ENCODE measurements around the gene PRSS33. TPM values are rescaled to one million over a fixed set of nuclear protein-coding genes. Genes with fewer than 3 reads are reported as not detected.

Gene PRSS33
- total RNA-seq, 1 experiment from 2014 or later: not detected

- no peak for DNase-seq
- H3K9me3 Mint-ChIP-seq: peaks cover 31 to 49% of the 10 kb centered on the region in 2 experiments
- no peaks in the 10 kb centered on the region for H4K20me1 ChIP-seq (ENCODE audit: control insufficient read depth, insufficient read depth, insufficient read length)
These were observed 21.6 kb downstream of the PRSS33 start for GRCh38 chr16:2765462-2766404.

More at GRCh38 chr16:2765462-2766404, 21.6 kb downstream of the PRSS33 start:
- H3K23me2 ChIP-seq (ENCODE audit: insufficient read length, low read depth, low read length, poor library complexity, severe bottlenecking): no peaks in the 10 kb centered on the region
- H3K4ac ChIP-seq (ENCODE audit: low read depth, low read length): no peak overlapping the region
- H3K4me1 Mint-ChIP-seq: peaks cover 3 to 29% of the 10 kb centered on the region in 2 experiments; a peak in 3 of 4 replicates
- H2BK120ac ChIP-seq (ENCODE audit: low read depth, low read length, poor library complexity, severe bottlenecking): no peak overlapping the region
- H3K23ac ChIP-seq (ENCODE audit: insufficient read length, low read depth, low read length): no peak overlapping the region
- no peak for TF ChIP-seq CTCF (conservative IDR thresholded peaks at IDR 0.05)
- H3T11ph ChIP-seq (ENCODE audit: low read length): no peak overlapping the region
- WGBS (ENCODE audit: extremely low coverage, insufficient read length, low lambda C conversion rate): no CpG with 5 or more reads among the region's 73 CpGs
- H3K9me3 ChIP-seq (ENCODE audit: control insufficient read depth, low read depth, low read length): no peaks in the 10 kb centered on the region
- H3K4me1 ChIP-seq (ENCODE audit: insufficient read depth, low read length): no peaks in the 10 kb centered on the region
- H4K91ac ChIP-seq (ENCODE audit: insufficient read length, low read depth, low read length): no peak overlapping the region
- no peak overlapping the region for H3K9ac ChIP-seq (ENCODE audit: extremely low read depth, insufficient read length, low read length)
- peak overlapping the region in 1 of 3 experiments; percentile 41; a peak in 3 of 7 replicates for H3K27ac Mint-ChIP-seq
- H3K27ac ChIP-seq (ENCODE audit: insufficient read length, low read depth, low read length): no peak overlapping the region
- no peak overlapping the region for H2AK5ac ChIP-seq (ENCODE audit: insufficient read length, low read length)
- peaks cover 94 to 100% (median 100%) of the 10 kb centered on the region in 3 experiments for H3K36me3 Mint-ChIP-seq (ENCODE audit: insufficient read depth in 1 of 3, low read depth in 3 of 3)
- no peak overlapping the region for H3K14ac ChIP-seq (ENCODE audit: insufficient read depth, low read length)
- H3K4me2 ChIP-seq (ENCODE audit: insufficient read depth, insufficient read length, low read length): no peak overlapping the region
- no peak overlapping the region for H2BK5ac ChIP-seq (ENCODE audit: insufficient read length, low read length)
- H3K79me1 ChIP-seq (ENCODE audit: insufficient read depth, low read depth, low read length, poor library complexity, severe bottlenecking): peaks cover 20% of the 10 kb centered on the region
- H3K18ac ChIP-seq (ENCODE audit: insufficient read length, low read depth, low read length): no peak overlapping the region
- H2BK15ac ChIP-seq (ENCODE audit: low read depth, low read length): no peak overlapping the region
- no peaks in the 10 kb centered on the region for H3K27me3 ChIP-seq (ENCODE audit: insufficient read depth, low read length)
- peak overlapping the region in 1 of 2 experiments; percentile 27; a peak in 2 of 5 replicates for H3K4me3 Mint-ChIP-seq
- H2BK20ac ChIP-seq (ENCODE audit: low read depth, low read length, poor library complexity, severe bottlenecking): no peak overlapping the region
- H4K8ac ChIP-seq (replicated peaks; ENCODE audit: insufficient read length, low read depth, low read length): no peak overlapping the region
- no peak overlapping the region for H3K56ac ChIP-seq (ENCODE audit: insufficient read length, low read depth, low read length)
- no peak overlapping the region for H2BK12ac ChIP-seq (ENCODE audit: insufficient read length, low read depth, low read length)
- H2AFZ ChIP-seq (ENCODE audit: low read length): no peak overlapping the region
- no peak overlapping the region for H4K5ac ChIP-seq (ENCODE audit: insufficient read length, low read depth, low read length)
- peaks cover 2% of the 10 kb centered on the region; the same call in 1 of the 2 replicates for H3K79me2 ChIP-seq (ENCODE audit: insufficient read depth, low read length)
- peaks cover 1% of the 10 kb centered on the region; the same call in 1 of the 2 replicates for H3K27me3 Mint-ChIP-seq (ENCODE audit: low read depth)
